ENCODE measurements around the gene SLC39A1. TPM values are rescaled to one million over a fixed set of nuclear protein-coding genes. Genes with fewer than 3 reads are reported as not detected.
"Not testable (repeated sequence)": the region's sequence is repeated elsewhere in the genome, so short reads cannot be mapped to it uniquely, and the experiment has no call there.

Gene SLC39A1
- total RNA-seq, 2 experiments from 2014 or later, result 40.3 to 42.2 TPM

DNA sequence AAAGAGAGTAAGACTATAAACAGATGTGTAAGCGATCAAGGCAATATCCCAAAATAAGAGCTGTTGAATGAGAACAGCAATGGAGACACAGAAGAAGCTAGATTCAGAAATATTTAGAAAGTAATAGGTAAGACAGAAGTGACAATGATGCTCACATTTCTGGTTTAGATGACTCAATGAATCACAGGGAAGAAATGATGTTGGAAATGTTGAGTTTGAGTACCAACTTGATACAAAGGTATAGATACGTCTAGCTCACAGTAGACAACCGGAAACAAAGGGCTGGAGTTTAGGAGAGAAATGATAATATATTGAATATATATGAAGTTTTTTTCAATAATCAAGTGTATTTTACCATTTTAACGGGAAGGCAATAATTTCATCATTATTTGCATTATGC is 47.0 kb downstream of the SLC39A1 start:
- Mint-ChIP-seq H3K4me1 (ENCODE audit: low read depth) (peaks cover 61% of the 10 kb centered on the region), H3K4me3 (no peak overlapping the region), H3K27me3 (no peaks in the 10 kb centered on the region), H3K36me3 (ENCODE audit: low read depth) (peaks cover 25% of the 10 kb centered on the region), H3K27ac (peak overlapping the region; percentile 26), H3K9me3 (peaks cover 2% of the 10 kb centered on the region)
- no peak for ATAC-seq
- TF ChIP-seq, protein P1, sequence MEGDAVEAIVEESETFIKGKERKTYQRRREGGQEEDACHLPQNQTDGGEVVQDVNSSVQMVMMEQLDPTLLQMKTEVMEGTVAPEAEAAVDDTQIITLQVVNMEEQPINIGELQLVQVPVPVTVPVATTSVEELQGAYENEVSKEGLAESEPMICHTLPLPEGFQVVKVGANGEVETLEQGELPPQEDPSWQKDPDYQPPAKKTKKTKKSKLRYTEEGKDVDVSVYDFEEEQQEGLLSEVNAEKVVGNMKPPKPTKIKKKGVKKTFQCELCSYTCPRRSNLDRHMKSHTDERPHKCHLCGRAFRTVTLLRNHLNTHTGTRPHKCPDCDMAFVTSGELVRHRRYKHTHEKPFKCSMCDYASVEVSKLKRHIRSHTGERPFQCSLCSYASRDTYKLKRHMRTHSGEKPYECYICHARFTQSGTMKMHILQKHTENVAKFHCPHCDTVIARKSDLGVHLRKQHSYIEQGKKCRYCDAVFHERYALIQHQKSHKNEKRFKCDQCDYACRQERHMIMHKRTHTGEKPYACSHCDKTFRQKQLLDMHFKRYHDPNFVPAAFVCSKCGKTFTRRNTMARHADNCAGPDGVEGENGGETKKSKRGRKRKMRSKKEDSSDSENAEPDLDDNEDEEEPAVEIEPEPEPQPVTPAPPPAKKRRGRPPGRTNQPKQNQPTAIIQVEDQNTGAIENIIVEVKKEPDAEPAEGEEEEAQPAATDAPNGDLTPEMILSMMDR (IDR thresholded peaks at IDR 0.05), result no peak
- no peak for DNase-seq
- intact Hi-C loops (cut with micrococcal nuclease), result no loop called here
- CTCF ChIA-PET, result interaction anchor here (0.7 kb wide), 1 partner anchor 102 kb away, joined by 3 read pairs; no protein-coding TSS in a partner anchor
- POLR2A ChIA-PET, result no interaction called here

DNA sequence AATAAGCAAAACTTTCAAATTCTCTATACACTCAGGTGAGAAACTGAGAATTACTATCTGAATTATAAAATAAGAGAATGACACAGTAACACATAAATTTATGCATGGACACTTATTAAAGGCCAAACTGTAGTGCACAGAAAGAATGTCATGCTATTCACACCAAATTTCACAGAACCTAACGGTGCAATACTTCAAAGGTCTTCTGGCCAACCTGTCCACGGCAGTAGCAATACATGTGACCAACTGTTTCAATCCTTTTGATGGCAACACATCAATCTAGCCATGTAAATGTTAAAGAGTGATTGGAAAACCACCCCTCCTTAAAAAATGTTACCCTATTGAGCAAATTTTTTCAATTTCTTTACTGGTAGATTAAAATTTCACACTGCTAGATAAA is 51.0 kb downstream of the SLC39A1 start:
- no peak for ATAC-seq
- ChIA-PET CTCF (interaction anchor here (1.0 to 4.4 kb wide), 2 partner anchors 8 to 115 kb away, joined by 3 to 18 read pairs; no protein-coding TSS in a partner anchor), POLR2A (interaction anchor here (0.9 kb wide), 1 partner anchor 8 kb away, joined by 4 read pairs; no protein-coding TSS in a partner anchor)
- H3K27ac Mint-ChIP-seq, result no peak overlapping the region
- H3K4me1 Mint-ChIP-seq (ENCODE audit: low read depth), result peaks cover 34% of the 10 kb centered on the region
- no peak for DNase-seq
- H3K36me3 Mint-ChIP-seq (ENCODE audit: low read depth), result peaks cover 22% of the 10 kb centered on the region
- peaks cover 2% of the 10 kb centered on the region for H3K9me3 Mint-ChIP-seq
- H3K27me3 Mint-ChIP-seq, result no peaks in the 10 kb centered on the region
- H3K4me3 Mint-ChIP-seq, result no peak overlapping the region
- intact Hi-C loops (cut with micrococcal nuclease), result no loop called here
- TF ChIP-seq, protein P1 (IDR thresholded peaks at IDR 0.05), result no peak

DNA sequence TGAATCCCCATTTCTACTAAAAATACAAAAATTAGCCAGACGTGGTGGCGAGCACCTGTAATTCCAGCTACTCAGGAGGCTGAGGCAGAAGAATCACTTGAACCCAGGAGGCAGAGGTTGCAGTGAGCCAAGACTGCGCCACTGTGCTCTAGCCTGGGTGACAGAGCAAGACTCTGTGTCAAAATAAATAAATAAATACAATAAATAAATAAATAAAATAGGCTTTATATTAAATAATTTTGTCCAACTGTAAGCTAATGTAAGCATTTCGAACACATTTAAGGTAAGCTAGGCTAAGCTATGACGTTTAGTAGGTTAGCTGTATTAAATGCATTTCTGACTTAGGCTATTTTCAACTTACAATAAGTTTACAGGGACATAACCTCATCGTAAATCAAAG is 52.8 kb downstream of the SLC39A1 start:
- Mint-ChIP-seq H3K4me1 (ENCODE audit: low read depth) (peaks cover 42% of the 10 kb centered on the region), H3K36me3 (ENCODE audit: low read depth) (peaks cover 26% of the 10 kb centered on the region)
- DNase-seq; H3K27ac Mint-ChIP-seq; intact Hi-C loops (cut with micrococcal nuclease); H3K9me3 Mint-ChIP-seq; H3K4me3 Mint-ChIP-seq; H3K27me3 Mint-ChIP-seq; ATAC-seq: not testable (repeated sequence)
- ChIA-PET POLR2A (interaction anchor here (0.8 to 2.0 kb wide), 3 partner anchors 11 to 61 kb away, joined by 3 to 10 read pairs (median 3); no protein-coding TSS in a partner anchor), CTCF (interaction anchor here (1.6 to 4.4 kb wide), 3 partner anchors 10 to 106 kb away, joined by 4 to 18 read pairs (median 4); no protein-coding TSS in a partner anchor)

Small RNA genes within 50 kb of the gene (microRNA-seq; reads per million reads assigned to microRNA genes)
- 1.5 reads per million for gene MIR6737 (ENCODE audit: borderline microRNAs expressed, borderline replicate concordance)

Other genes starting within 250 kb of the SLC39A1 start
- gene INTS3, start 235.5 kb downstream of the SLC39A1 start, total RNA-seq, result 10 to 100 TPM; 45.0 to 45.5 TPM
- gene SLC27A3, start 188.1 kb downstream of the SLC39A1 start, total RNA-seq, result 1 to 10 TPM; 7.2 to 10.0 TPM
- 10 to 100 TPM; 59.5 to 59.8 TPM for gene GATAD2B, start 40.6 kb downstream of the SLC39A1 start, total RNA-seq
- 100 to 1,000 TPM; 102 to 107 TPM for gene DENND4B, start 16.8 kb downstream of the SLC39A1 start, total RNA-seq
- gene CRTC2, start 4.9 kb downstream of the SLC39A1 start, total RNA-seq, result 10 to 100 TPM; 67.3 to 71.8 TPM
- 1 to 10 TPM; 8.3 to 8.8 TPM for gene CREB3L4, start 4.4 kb upstream of the SLC39A1 start, total RNA-seq
- 100 to 1,000 TPM; 151 to 153 TPM for gene JTB, start 14.1 kb upstream of the SLC39A1 start, total RNA-seq
- gene RAB13, start 22.8 kb upstream of the SLC39A1 start, total RNA-seq, result 10 to 100 TPM; 41.7 to 45.6 TPM
- 1,000 to 10,000 TPM; 1,638 to 1,644 TPM for gene RPS27, start 27.2 kb upstream of the SLC39A1 start, total RNA-seq
- under 1 TPM in 1 of 2 experiments, not detected in 1; 0.07 TPM for gene NUP210L, start 191.5 kb upstream of the SLC39A1 start, total RNA-seq
- 100 to 1,000 TPM; 591 to 597 TPM for gene TPM3, start 228.6 kb upstream of the SLC39A1 start, total RNA-seq
- not detected for gene CFAP141, start 242.8 kb upstream of the SLC39A1 start, total RNA-seq